Measurements from ENCODE around the gene TMEM269. TPM values are rescaled to one million over a fixed set of nuclear protein-coding genes. Genes with fewer than 3 reads are reported as not detected.

The TMEM269 gene
- total and polyA plus RNA-seq, 2 experiments from 2014 or later = not detected

DNA sequence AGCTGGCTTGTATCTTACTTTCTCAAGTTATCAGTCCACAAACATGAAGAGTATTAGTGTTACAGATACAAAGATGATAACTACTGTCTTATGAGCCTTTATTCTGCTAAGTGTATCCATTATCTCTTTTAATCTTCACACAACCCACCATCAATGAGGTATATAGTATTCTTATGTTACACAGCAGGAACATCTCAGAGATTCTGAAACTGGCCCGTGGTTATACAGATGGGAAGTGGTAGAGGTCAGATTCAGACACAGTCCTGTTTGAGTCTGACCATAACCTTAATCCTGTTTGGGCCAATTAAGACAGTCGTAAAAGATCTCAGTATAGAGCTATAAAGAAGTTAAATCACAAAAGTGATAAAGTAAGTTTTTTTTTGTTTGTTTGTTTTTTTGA is 5.1 kb upstream of the TMEM269 start:
- peaks cover 19% of the 10 kb centered on the region for H3K36me3 ChIP-seq (ENCODE audit: low read depth)
- 66% methylated on average over 2 of the region's 2 CpGs for WGBS, 2 experiments (ENCODE audit: low coverage in 1 of 2, low lambda C conversion rate in 2 of 2, missing lambda C conversion rate in 2 of 2)
- no peaks in the 10 kb centered on the region for H3K4me1 ChIP-seq (ENCODE audit: insufficient read depth)
- TF ChIP-seq EZH2 (IDR thresholded peaks at IDR 0.05; ENCODE audit: insufficient read depth, poor library complexity, severe bottlenecking) = no peak
- TF ChIP-seq EZH2phosphoT487 (IDR thresholded peaks at IDR 0.05; ENCODE audit: insufficient read depth, low read depth) = no peak
- H3K9me2 ChIP-seq (ENCODE audit: insufficient read depth) = no peaks in the 10 kb centered on the region
- H3K27me3 ChIP-seq (replicated peaks; ENCODE audit: insufficient read depth) = no peaks in the 10 kb centered on the region
- H3K4me3 ChIP-seq = no peak overlapping the region
- H3F3A ChIP-seq (ENCODE audit: insufficient read depth) = 0 out of 2 replicates have a peak, but pooled peaks cover under 1% of the 10 kb centered on the region
- DNase-seq = no peak
- no peaks in the 10 kb centered on the region for H4K20me1 ChIP-seq (ENCODE audit: insufficient read depth)
- H3K27ac ChIP-seq = no peak overlapping the region
- no peak overlapping the region for H2AFZ ChIP-seq
- no peak overlapping the region for H3K9ac ChIP-seq
- no peaks in the 10 kb centered on the region for H3K9me3 ChIP-seq (ENCODE audit: low read depth)
- no peaks in the 10 kb centered on the region for H3K79me2 ChIP-seq (ENCODE audit: insufficient read depth)
- no peak overlapping the region for H3K4me2 ChIP-seq (ENCODE audit: unreplicated experiment)
- in situ Hi-C loops (cut with MboI) = loop anchor here (10.0 kb wide), 1 partner anchor 295 kb away; no protein-coding TSS in a partner anchor

DNA sequence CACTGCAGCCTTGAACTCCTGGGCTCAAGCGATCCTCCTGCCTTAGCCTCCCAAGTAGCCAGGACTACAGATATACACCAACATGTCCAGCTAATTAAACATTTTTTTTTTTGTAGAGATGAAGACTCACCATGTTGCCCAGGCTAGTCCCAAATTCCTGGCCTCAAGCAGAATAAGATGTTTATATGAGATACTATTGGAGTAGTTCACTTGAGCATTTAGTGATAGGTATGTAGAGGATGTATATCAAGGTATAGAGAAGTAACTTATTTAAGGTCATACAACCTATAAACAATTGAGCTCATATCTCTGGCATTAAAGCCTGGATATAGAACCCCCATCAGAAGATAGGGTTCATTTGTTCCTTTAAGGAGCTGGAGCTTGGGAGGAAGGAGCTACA is 4.6 kb upstream of the TMEM269 start:
- H3K36me3 ChIP-seq (ENCODE audit: low read depth) = peaks cover 15% of the 10 kb centered on the region
- no peaks in the 10 kb centered on the region for H3K4me1 ChIP-seq (ENCODE audit: insufficient read depth)
- H2AFZ ChIP-seq = no peak overlapping the region
- no peaks in the 10 kb centered on the region for H3F3A ChIP-seq (ENCODE audit: insufficient read depth)
- in situ Hi-C loops (cut with MboI) = no loop called here
- no peaks in the 10 kb centered on the region for H3K9me3 ChIP-seq (ENCODE audit: low read depth)
- no peak overlapping the region for H3K9ac ChIP-seq
- no peaks in the 10 kb centered on the region for H4K20me1 ChIP-seq (ENCODE audit: insufficient read depth)
- no peak overlapping the region for H3K4me2 ChIP-seq (ENCODE audit: unreplicated experiment)
- no peaks in the 10 kb centered on the region for H3K9me2 ChIP-seq (ENCODE audit: insufficient read depth)
- TF ChIP-seq EZH2 (IDR thresholded peaks at IDR 0.05; ENCODE audit: insufficient read depth, poor library complexity, severe bottlenecking) = no peak
- TF ChIP-seq EZH2phosphoT487 (IDR thresholded peaks at IDR 0.05; ENCODE audit: insufficient read depth, low read depth) = no peak
- WGBS, 2 experiments (ENCODE audit: low coverage in 1 of 2, low lambda C conversion rate in 2 of 2, missing lambda C conversion rate in 2 of 2) = 93 to 100% methylated on average over 1 of the region's 1 CpG
- DNase-seq = no peak
- no peaks in the 10 kb centered on the region for H3K27me3 ChIP-seq (replicated peaks; ENCODE audit: insufficient read depth)
- no peak overlapping the region for H3K27ac ChIP-seq
- no peaks in the 10 kb centered on the region for H3K79me2 ChIP-seq (ENCODE audit: insufficient read depth)
- H3K4me3 ChIP-seq = no peak overlapping the region

- no peaks in the 10 kb centered on the region for H3K9me3 ChIP-seq (ENCODE audit: low read depth)
- TF ChIP-seq EZH2phosphoT487 (IDR thresholded peaks at IDR 0.05; ENCODE audit: insufficient read depth, low read depth) (no peak), EZH2 (IDR thresholded peaks at IDR 0.05; ENCODE audit: insufficient read depth, poor library complexity, severe bottlenecking) (no peak)
- H3K79me2 ChIP-seq (ENCODE audit: insufficient read depth) = no peaks in the 10 kb centered on the region
- no peak overlapping the region for H3K9ac ChIP-seq
- H3K36me3 ChIP-seq (ENCODE audit: low read depth) = peaks cover 6% of the 10 kb centered on the region; the same call in 1 of the 2 replicates
- no peak overlapping the region for H3K4me3 ChIP-seq
- H3K27me3 ChIP-seq (replicated peaks; ENCODE audit: insufficient read depth) = no peaks in the 10 kb centered on the region
- H3K9me2 ChIP-seq (ENCODE audit: insufficient read depth) = no peaks in the 10 kb centered on the region
- in situ Hi-C loops (cut with MboI) = no loop called here
- no peak overlapping the region for H3K27ac ChIP-seq
- no peak overlapping the region for H3K4me2 ChIP-seq (ENCODE audit: unreplicated experiment)
- no peak overlapping the region for H2AFZ ChIP-seq
- 94 to 98% methylated on average over 2 of the region's 2 CpGs for WGBS, 2 experiments (ENCODE audit: low coverage in 1 of 2, low lambda C conversion rate in 2 of 2, missing lambda C conversion rate in 2 of 2)
- DNase-seq = no peak
- H4K20me1 ChIP-seq (ENCODE audit: insufficient read depth) = no peaks in the 10 kb centered on the region
- no peaks in the 10 kb centered on the region for H3K4me1 ChIP-seq (ENCODE audit: insufficient read depth)
- H3F3A ChIP-seq (ENCODE audit: insufficient read depth) = no peaks in the 10 kb centered on the region
These were observed 1.7 kb upstream of the TMEM269 start for GRCh38 chr1:42783092-42783491.

DNA sequence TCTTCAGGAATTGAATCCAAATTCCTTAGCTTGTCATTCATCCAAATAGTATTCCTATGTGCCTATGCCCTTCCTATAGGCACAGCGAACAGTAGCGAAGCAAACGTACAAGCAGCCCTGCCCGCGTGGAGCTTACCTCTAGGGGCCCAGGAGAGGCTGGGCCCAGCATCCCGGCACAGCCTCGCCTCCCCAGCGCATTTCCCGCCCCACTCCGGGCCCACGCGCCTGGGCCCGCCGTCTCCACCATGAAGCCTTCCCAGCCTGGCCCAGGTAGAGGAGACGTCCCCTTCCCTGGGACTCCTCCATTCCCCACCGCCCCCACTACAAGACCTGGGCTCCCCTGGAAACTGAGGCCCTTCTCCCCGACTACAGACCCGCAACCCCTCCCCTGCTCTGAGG is 245 bp upstream of the TMEM269 start:
- H2AFZ ChIP-seq = no peak overlapping the region
- no peaks in the 10 kb centered on the region for H3K27me3 ChIP-seq (replicated peaks; ENCODE audit: insufficient read depth)
- DNase-seq = no peak
- no peaks in the 10 kb centered on the region for H3K9me2 ChIP-seq (ENCODE audit: insufficient read depth)
- no peaks in the 10 kb centered on the region for H3F3A ChIP-seq (ENCODE audit: insufficient read depth)
- no peaks in the 10 kb centered on the region for H4K20me1 ChIP-seq (ENCODE audit: insufficient read depth)
- TF ChIP-seq EZH2 (IDR thresholded peaks at IDR 0.05; ENCODE audit: insufficient read depth, poor library complexity, severe bottlenecking) = no peak
- no peak for TF ChIP-seq EZH2phosphoT487 (IDR thresholded peaks at IDR 0.05; ENCODE audit: insufficient read depth, low read depth)
- no peak overlapping the region for H3K9ac ChIP-seq
- H3K4me3 ChIP-seq = no peak overlapping the region
- in situ Hi-C loops (cut with MboI) = no loop called here
- no peak overlapping the region for H3K27ac ChIP-seq
- WGBS, 2 experiments (ENCODE audit: low coverage in 1 of 2, low lambda C conversion rate in 2 of 2, missing lambda C conversion rate in 2 of 2) = 97 to 98% methylated on average over 12 to 18 of the region's 18 CpGs
- H3K9me3 ChIP-seq (ENCODE audit: low read depth) = no peaks in the 10 kb centered on the region
- H3K4me1 ChIP-seq (ENCODE audit: insufficient read depth) = no peaks in the 10 kb centered on the region
- H3K36me3 ChIP-seq (ENCODE audit: low read depth) = peaks cover 6% of the 10 kb centered on the region; the same call in 1 of the 2 replicates
- H3K79me2 ChIP-seq (ENCODE audit: insufficient read depth) = no peaks in the 10 kb centered on the region
- H3K4me2 ChIP-seq (ENCODE audit: unreplicated experiment) = no peak overlapping the region

GRCh38 chr1:42786097-42786496 is 1.3 kb downstream of the TMEM269 start:
- H3K79me2 ChIP-seq (ENCODE audit: insufficient read depth) = no peaks in the 10 kb centered on the region

More at GRCh38 chr1:42786097-42786496, 1.3 kb downstream of the TMEM269 start:
- H3K4me3 ChIP-seq = no peak overlapping the region
- in situ Hi-C loops (cut with MboI) = no loop called here
- H3K4me1 ChIP-seq (ENCODE audit: insufficient read depth) = no peaks in the 10 kb centered on the region
- DNase-seq = no peak
- no peaks in the 10 kb centered on the region for H4K20me1 ChIP-seq (ENCODE audit: insufficient read depth)
- H3K27me3 ChIP-seq (replicated peaks; ENCODE audit: insufficient read depth) = no peaks in the 10 kb centered on the region
- no peak overlapping the region for H3K4me2 ChIP-seq (ENCODE audit: unreplicated experiment)
- H3K9me2 ChIP-seq (ENCODE audit: insufficient read depth) = no peaks in the 10 kb centered on the region
- TF ChIP-seq EZH2phosphoT487 (IDR thresholded peaks at IDR 0.05; ENCODE audit: insufficient read depth, low read depth) (no peak), EZH2 (IDR thresholded peaks at IDR 0.05; ENCODE audit: insufficient read depth, poor library complexity, severe bottlenecking) (no peak)
- no peak overlapping the region for H2AFZ ChIP-seq
- WGBS, 2 experiments (ENCODE audit: low coverage in 1 of 2, low lambda C conversion rate in 2 of 2, missing lambda C conversion rate in 2 of 2) = 57 to 58% methylated on average over 5 of the region's 5 CpGs
- no peaks in the 10 kb centered on the region for H3F3A ChIP-seq (ENCODE audit: insufficient read depth)
- no peaks in the 10 kb centered on the region; the same call in 1 of the 2 replicates for H3K36me3 ChIP-seq (ENCODE audit: low read depth)
- H3K9me3 ChIP-seq (ENCODE audit: low read depth) = no peaks in the 10 kb centered on the region
- no peak overlapping the region for H3K27ac ChIP-seq
- H3K9ac ChIP-seq = no peak overlapping the region
